NCI-H1417 (cell line): ENCODE measurements around the gene GSTM3.
"Not testable (repeated sequence)": the region's sequence is repeated elsewhere in the genome, so short reads cannot be mapped to it uniquely, and the experiment has no call there.

Source experiments
- DNase-seq, 3 experiments: peaks; one replicate each; lab custom pipeline; 2025; lab: John Stamatoyannopoulos, UW

Gene GSTM3

GRCh38 chr1:109726728-109727373 lies 14.0 kb downstream of the GSTM3 start:
- no peak for DNase-seq

- DNase-seq: no peak
Observed at GRCh38 chr1:109726007-109726406, 14.8 kb downstream of the GSTM3 start.

GRCh38 chr1:109725510-109725909 lies 15.3 kb downstream of the GSTM3 start:
- DNase-seq: no peak

GRCh38 chr1:109724933-109725332 lies 15.9 kb downstream of the GSTM3 start:
- DNase-seq: no peak

GRCh38 chr1:109722908-109723691 lies 17.7 kb downstream of the GSTM3 start:
- DNase-seq: no peak

- no peak for DNase-seq
Observed at GRCh38 chr1:109721971-109722370, 18.9 kb downstream of the GSTM3 start.

- DNase-seq: no peak
Observed at GRCh38 chr1:109721042-109721441, 19.8 kb downstream of the GSTM3 start.

- DNase-seq: no peak
Observed at GRCh38 chr1:109719337-109719837, 21.5 kb downstream of the GSTM3 start.

GRCh38 chr1:109718495-109718894 lies 22.3 kb downstream of the GSTM3 start:
- DNase-seq: peak in 1 of 3 experiments; percentile 16

- DNase-seq: no peak
Observed at GRCh38 chr1:109717729-109718128, 23.1 kb downstream of the GSTM3 start.

GRCh38 chr1:109716570-109717090 lies 24.2 kb downstream of the GSTM3 start:
- DNase-seq: no peak

GRCh38 chr1:109716121-109716520 lies 24.7 kb downstream of the GSTM3 start:
- DNase-seq: no peak

- no peak for DNase-seq
Observed at GRCh38 chr1:109714661-109715372, 26.0 kb downstream of the GSTM3 start.

GRCh38 chr1:109713636-109714035 lies 27.2 kb downstream of the GSTM3 start:
- DNase-seq: no peak

- no peak for DNase-seq
Observed at GRCh38 chr1:109712321-109712864, 28.4 kb downstream of the GSTM3 start.

- DNase-seq: not testable (repeated sequence)
Observed at GRCh38 chr1:109711593-109712320, 29.1 kb downstream of the GSTM3 start, which contains the start of gene GSTM5. TSS of gene GSTM5 (plus strand) at chr1:109712251. CDS start at chr1:109712313, 62 bp downstream.

- DNase-seq: not testable (repeated sequence)
Observed at GRCh38 chr1:109709822-109710221, 31.0 kb downstream of the GSTM3 start.

GRCh38 chr1:109708949-109709348 lies 31.9 kb downstream of the GSTM3 start:
- DNase-seq: not testable (repeated sequence)

GRCh38 chr1:109705411-109705810 lies 35.4 kb downstream of the GSTM3 start:
- DNase-seq: no peak

GRCh38 chr1:109704173-109704572 lies 36.7 kb downstream of the GSTM3 start:
- peak in 1 of 3 experiments; percentile 8 for DNase-seq

- not testable (repeated sequence) for DNase-seq
Observed at GRCh38 chr1:109702940-109703339, 37.9 kb downstream of the GSTM3 start.
